Hepatocyte (in vitro differentiated cells): ENCODE measurements around the gene SLC33A1.

ENCODE experiments used
- EZH2phosphoT487 ChIP-seq: fragments of 200-600 bp; sonication (generic); IDR thresholded peaks from one replicate; pipeline ENCODE4 v1.6.1; 2018; ENCODE audit warnings: antibody characterized with exemption, mild to moderate bottlenecking, low read depth, moderate library complexity; ENCODE audit not compliant: unreplicated experiment, severe bottlenecking
- TF ChIP-seq, protein P1 (sequence below): fragments of 200-600 bp; sonication (generic); IDR thresholded peaks from 2 replicates; pipeline ENCODE4 v1.5.1; 2016; ENCODE audit warnings: antibody characterized with exemption, mild to moderate bottlenecking; ENCODE audit not compliant: poor library complexity

DNA sequence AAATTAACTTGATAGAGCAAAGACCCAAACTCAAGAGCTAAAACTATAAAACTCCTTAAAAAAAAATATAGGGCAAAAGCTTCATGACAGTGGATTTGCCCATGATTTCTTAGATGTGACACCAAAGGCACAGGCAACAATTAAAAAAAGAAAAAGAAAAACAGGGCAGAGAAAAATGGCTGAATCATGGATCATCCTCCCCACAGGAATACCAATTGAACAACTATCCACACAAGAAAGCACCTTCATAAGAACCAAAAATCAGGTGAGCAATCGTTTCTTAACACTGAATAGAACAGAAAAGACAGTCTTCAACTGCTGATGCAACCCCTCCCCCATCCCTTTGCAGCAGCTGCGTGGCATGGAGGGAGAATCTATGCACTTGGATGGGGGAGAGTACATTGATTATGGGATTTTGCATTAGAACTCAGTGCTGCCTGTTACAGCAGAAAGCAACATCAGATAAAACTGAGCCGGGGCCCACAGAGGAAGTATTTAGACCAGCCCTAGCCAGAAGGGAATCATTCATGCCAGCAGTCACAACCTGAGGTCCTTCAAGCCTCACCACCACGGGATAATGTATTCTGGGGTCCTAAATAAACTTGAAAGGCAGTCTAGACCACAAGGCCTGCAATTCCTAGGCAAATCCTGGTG lies 63.8 kb downstream of the SLC33A1 start:
- TF ChIP-seq, protein P1, sequence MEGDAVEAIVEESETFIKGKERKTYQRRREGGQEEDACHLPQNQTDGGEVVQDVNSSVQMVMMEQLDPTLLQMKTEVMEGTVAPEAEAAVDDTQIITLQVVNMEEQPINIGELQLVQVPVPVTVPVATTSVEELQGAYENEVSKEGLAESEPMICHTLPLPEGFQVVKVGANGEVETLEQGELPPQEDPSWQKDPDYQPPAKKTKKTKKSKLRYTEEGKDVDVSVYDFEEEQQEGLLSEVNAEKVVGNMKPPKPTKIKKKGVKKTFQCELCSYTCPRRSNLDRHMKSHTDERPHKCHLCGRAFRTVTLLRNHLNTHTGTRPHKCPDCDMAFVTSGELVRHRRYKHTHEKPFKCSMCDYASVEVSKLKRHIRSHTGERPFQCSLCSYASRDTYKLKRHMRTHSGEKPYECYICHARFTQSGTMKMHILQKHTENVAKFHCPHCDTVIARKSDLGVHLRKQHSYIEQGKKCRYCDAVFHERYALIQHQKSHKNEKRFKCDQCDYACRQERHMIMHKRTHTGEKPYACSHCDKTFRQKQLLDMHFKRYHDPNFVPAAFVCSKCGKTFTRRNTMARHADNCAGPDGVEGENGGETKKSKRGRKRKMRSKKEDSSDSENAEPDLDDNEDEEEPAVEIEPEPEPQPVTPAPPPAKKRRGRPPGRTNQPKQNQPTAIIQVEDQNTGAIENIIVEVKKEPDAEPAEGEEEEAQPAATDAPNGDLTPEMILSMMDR, result no peak
- no peak for TF ChIP-seq EZH2phosphoT487
